ENCODE data around the gene KCNMA1.

Gene KCNMA1

GRCh38 chr10:77111611-77112550, 525.7 kb downstream of the KCNMA1 start:
- in situ Hi-C loops (cut with MboI; ENCODE audit: low sequenced_read_pairs) = no loop called here

GRCh38 chr10:77110757-77111156, 526.9 kb downstream of the KCNMA1 start:
- in situ Hi-C loops (cut with MboI; ENCODE audit: low sequenced_read_pairs) = no loop called here

GRCh38 chr10:77109351-77109994, 528.1 kb downstream of the KCNMA1 start:
- in situ Hi-C loops (cut with MboI; ENCODE audit: low sequenced_read_pairs) = no loop called here

- in situ Hi-C loops (cut with MboI; ENCODE audit: low sequenced_read_pairs) = no loop called here
Measured at GRCh38 chr10:77106676-77107075, 530.9 kb downstream of the KCNMA1 start.

GRCh38 chr10:77105761-77106221, 531.8 kb downstream of the KCNMA1 start:
- in situ Hi-C loops (cut with MboI; ENCODE audit: low sequenced_read_pairs) = no loop called here

- in situ Hi-C loops (cut with MboI; ENCODE audit: low sequenced_read_pairs) = no loop called here
Measured at GRCh38 chr10:77104459-77104980, 533.1 kb downstream of the KCNMA1 start.

GRCh38 chr10:77103213-77103612, 534.4 kb downstream of the KCNMA1 start:
- in situ Hi-C loops (cut with MboI; ENCODE audit: low sequenced_read_pairs) = no loop called here

- in situ Hi-C loops (cut with MboI; ENCODE audit: low sequenced_read_pairs) = no loop called here
Measured at GRCh38 chr10:77101341-77101740, 536.3 kb downstream of the KCNMA1 start.

GRCh38 chr10:77099136-77099535, 538.5 kb downstream of the KCNMA1 start:
- in situ Hi-C loops (cut with MboI; ENCODE audit: low sequenced_read_pairs) = no loop called here

- in situ Hi-C loops (cut with MboI; ENCODE audit: low sequenced_read_pairs) = no loop called here
Measured at GRCh38 chr10:77097625-77098024, 540.0 kb downstream of the KCNMA1 start.

- in situ Hi-C loops (cut with MboI; ENCODE audit: low sequenced_read_pairs) = no loop called here
Measured at GRCh38 chr10:77093126-77093525, 544.5 kb downstream of the KCNMA1 start.

- in situ Hi-C loops (cut with MboI; ENCODE audit: low sequenced_read_pairs) = no loop called here
Measured at GRCh38 chr10:77091597-77092165, 545.9 kb downstream of the KCNMA1 start.

- in situ Hi-C loops (cut with MboI; ENCODE audit: low sequenced_read_pairs) = no loop called here
Measured at GRCh38 chr10:77090381-77091356, 546.9 kb downstream of the KCNMA1 start.

- in situ Hi-C loops (cut with MboI; ENCODE audit: low sequenced_read_pairs) = no loop called here
Measured at GRCh38 chr10:77087366-77087765, 550.2 kb downstream of the KCNMA1 start.

- in situ Hi-C loops (cut with MboI; ENCODE audit: low sequenced_read_pairs) = no loop called here
Measured at GRCh38 chr10:77086081-77086480, 551.5 kb downstream of the KCNMA1 start.

- in situ Hi-C loops (cut with MboI; ENCODE audit: low sequenced_read_pairs) = no loop called here
Measured at GRCh38 chr10:77085344-77085743, 552.3 kb downstream of the KCNMA1 start.

- in situ Hi-C loops (cut with MboI; ENCODE audit: low sequenced_read_pairs) = no loop called here
Measured at GRCh38 chr10:77084431-77085144, 553.0 kb downstream of the KCNMA1 start.

- in situ Hi-C loops (cut with MboI; ENCODE audit: low sequenced_read_pairs) = no loop called here
Measured at GRCh38 chr10:77082601-77083252, 554.9 kb downstream of the KCNMA1 start.

GRCh38 chr10:77081481-77081891, 556.1 kb downstream of the KCNMA1 start:
- in situ Hi-C loops (cut with MboI; ENCODE audit: low sequenced_read_pairs) = no loop called here

Data from HL-60/S4 treated with retinoic acid at 250 ng/mL for 4 days and 3 days (cell line).